Fibroblast of upper back skin (primary cell): ENCODE data around the gene C1orf198.

Experiments used
- DNase-seq: peaks from one replicate; pipeline ENCODE4 v3.0.0-alpha.2; 2013

The C1orf198 gene

GRCh38 chr1:230867903-230868735 lies at the start of gene C1orf198:
C1orf198 (minus strand) TSS chr1:230868521; CDS start chr1:230868512, 9 bp downstream.
- peak; percentile 62 for DNase-seq

GRCh38 chr1:230917284-230918135 lies 49.2 kb upstream of the C1orf198 start:
- peak; percentile 78 for DNase-seq

GRCh38 chr1:230916587-230917283 lies 48.4 kb upstream of the C1orf198 start:
- no peak for DNase-seq

GRCh38 chr1:230915078-230915477 lies 46.8 kb upstream of the C1orf198 start:
- DNase-seq, result no peak

- DNase-seq, result peak; percentile 36
Measured at GRCh38 chr1:230913496-230913895, 45.2 kb upstream of the C1orf198 start.

- DNase-seq, result peak; percentile 30
Measured at GRCh38 chr1:230910755-230911117, 42.4 kb upstream of the C1orf198 start.

GRCh38 chr1:230909974-230910754 lies 41.8 kb upstream of the C1orf198 start:
- no peak for DNase-seq

GRCh38 chr1:230907472-230908205 lies 39.3 kb upstream of the C1orf198 start:
- DNase-seq, result no peak

GRCh38 chr1:230906226-230906625 lies 37.9 kb upstream of the C1orf198 start:
- DNase-seq, result no peak

- DNase-seq, result no peak
Measured at GRCh38 chr1:230905733-230906132, 37.4 kb upstream of the C1orf198 start.

GRCh38 chr1:230902349-230902923 lies 34.1 kb upstream of the C1orf198 start:
- no peak for DNase-seq

GRCh38 chr1:230901671-230902070 lies 33.4 kb upstream of the C1orf198 start:
- no peak for DNase-seq

- DNase-seq, result no peak
Measured at GRCh38 chr1:230900984-230901383, 32.7 kb upstream of the C1orf198 start.

GRCh38 chr1:230899841-230900251 lies 31.5 kb upstream of the C1orf198 start:
- DNase-seq, result peak; percentile 77

GRCh38 chr1:230898748-230899147 lies 30.4 kb upstream of the C1orf198 start:
- no peak for DNase-seq

- DNase-seq, result no peak
Measured at GRCh38 chr1:230898144-230898543, 29.8 kb upstream of the C1orf198 start.

GRCh38 chr1:230896779-230897178 lies 28.5 kb upstream of the C1orf198 start:
- no peak for DNase-seq

GRCh38 chr1:230895452-230895851 lies 27.1 kb upstream of the C1orf198 start:
- no peak for DNase-seq

GRCh38 chr1:230894664-230895063 lies 26.3 kb upstream of the C1orf198 start:
- DNase-seq, result no peak

GRCh38 chr1:230894032-230894431 lies 25.7 kb upstream of the C1orf198 start:
- DNase-seq, result no peak

GRCh38 chr1:230892018-230892491 lies 23.7 kb upstream of the C1orf198 start:
- DNase-seq, result no peak
